GM21737 (cell line): ENCODE measurements around the gene NFAM1.

Experiments
- ATAC-seq: cut with Tn5 transposase; IDR thresholded peaks from one replicate; pipeline ENCODE4 v1.9.1; 2021; ENCODE audit warnings: mild to moderate bottlenecking, moderate library complexity; ENCODE audit not compliant: unreplicated experiment

NFAM1 gene

GRCh38 chr22:42384506-42384905, 47.7 kb downstream of the NFAM1 start:
- ATAC-seq, result no peak

- no peak for ATAC-seq
Measured at GRCh38 chr22:42383851-42384417, 48.3 kb downstream of the NFAM1 start.

GRCh38 chr22:42383287-42383686, 48.9 kb downstream of the NFAM1 start:
- ATAC-seq, result no peak

GRCh38 chr22:42380769-42381551, 51.2 kb downstream of the NFAM1 start:
- no peak for ATAC-seq

- no peak for ATAC-seq
Measured at GRCh38 chr22:42379966-42380537, 52.2 kb downstream of the NFAM1 start.

- no peak for ATAC-seq
Measured at GRCh38 chr22:42376711-42377554, 55.3 kb downstream of the NFAM1 start.

GRCh38 chr22:42375982-42376381, 56.2 kb downstream of the NFAM1 start:
- ATAC-seq, result no peak

- ATAC-seq, result no peak
Measured at GRCh38 chr22:42372976-42373375, 59.2 kb downstream of the NFAM1 start.

GRCh38 chr22:42371501-42371900, 60.7 kb downstream of the NFAM1 start:
- ATAC-seq, result no peak

GRCh38 chr22:42371099-42371498, 61.1 kb downstream of the NFAM1 start:
- ATAC-seq, result no peak

- peak; percentile 89 for ATAC-seq
Measured at GRCh38 chr22:42369250-42370041, 62.8 kb downstream of the NFAM1 start.

GRCh38 chr22:42368379-42369249, 63.6 kb downstream of the NFAM1 start:
- peak; percentile 6 for ATAC-seq

- ATAC-seq, result no peak
Measured at GRCh38 chr22:42367980-42368378, 64.2 kb downstream of the NFAM1 start.

GRCh38 chr22:42366806-42367581, 65.2 kb downstream of the NFAM1 start:
- ATAC-seq, result no peak

- no peak for ATAC-seq
Measured at GRCh38 chr22:42365942-42366695, 66.1 kb downstream of the NFAM1 start.

GRCh38 chr22:42365111-42365865, 66.9 kb downstream of the NFAM1 start:
- no peak for ATAC-seq

GRCh38 chr22:42364604-42365110, 67.5 kb downstream of the NFAM1 start:
- ATAC-seq, result no peak
